ENCODE measurements around the gene MVB12B.

MVB12B gene

GRCh38 chr9:126439402-126439765, 112.8 kb downstream of the MVB12B start:
- TF ChIP-seq, protein P1, sequence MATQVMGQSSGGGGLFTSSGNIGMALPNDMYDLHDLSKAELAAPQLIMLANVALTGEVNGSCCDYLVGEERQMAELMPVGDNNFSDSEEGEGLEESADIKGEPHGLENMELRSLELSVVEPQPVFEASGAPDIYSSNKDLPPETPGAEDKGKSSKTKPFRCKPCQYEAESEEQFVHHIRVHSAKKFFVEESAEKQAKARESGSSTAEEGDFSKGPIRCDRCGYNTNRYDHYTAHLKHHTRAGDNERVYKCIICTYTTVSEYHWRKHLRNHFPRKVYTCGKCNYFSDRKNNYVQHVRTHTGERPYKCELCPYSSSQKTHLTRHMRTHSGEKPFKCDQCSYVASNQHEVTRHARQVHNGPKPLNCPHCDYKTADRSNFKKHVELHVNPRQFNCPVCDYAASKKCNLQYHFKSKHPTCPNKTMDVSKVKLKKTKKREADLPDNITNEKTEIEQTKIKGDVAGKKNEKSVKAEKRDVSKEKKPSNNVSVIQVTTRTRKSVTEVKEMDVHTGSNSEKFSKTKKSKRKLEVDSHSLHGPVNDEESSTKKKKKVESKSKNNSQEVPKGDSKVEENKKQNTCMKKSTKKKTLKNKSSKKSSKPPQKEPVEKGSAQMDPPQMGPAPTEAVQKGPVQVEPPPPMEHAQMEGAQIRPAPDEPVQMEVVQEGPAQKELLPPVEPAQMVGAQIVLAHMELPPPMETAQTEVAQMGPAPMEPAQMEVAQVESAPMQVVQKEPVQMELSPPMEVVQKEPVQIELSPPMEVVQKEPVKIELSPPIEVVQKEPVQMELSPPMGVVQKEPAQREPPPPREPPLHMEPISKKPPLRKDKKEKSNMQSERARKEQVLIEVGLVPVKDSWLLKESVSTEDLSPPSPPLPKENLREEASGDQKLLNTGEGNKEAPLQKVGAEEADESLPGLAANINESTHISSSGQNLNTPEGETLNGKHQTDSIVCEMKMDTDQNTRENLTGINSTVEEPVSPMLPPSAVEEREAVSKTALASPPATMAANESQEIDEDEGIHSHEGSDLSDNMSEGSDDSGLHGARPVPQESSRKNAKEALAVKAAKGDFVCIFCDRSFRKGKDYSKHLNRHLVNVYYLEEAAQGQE (IDR thresholded peaks at IDR 0.05; ENCODE audit: insufficient read depth in 1 of 2, low read depth in 2 of 2, low read length in 2 of 2): no peak
- TF ChIP-seq SIN3A (IDR thresholded peaks at IDR 0.05; ENCODE audit: borderline replicate concordance, insufficient read depth, low read length) (no peak), FOXP2 (optimal IDR thresholded peaks at IDR 0.05; ENCODE audit: borderline replicate concordance, extremely low read depth, extremely low read length, insufficient read depth) (no peak), TAF1 (IDR thresholded peaks at IDR 0.05; ENCODE audit: borderline replicate concordance, insufficient read depth, low read length) (no peak), POLR2AphosphoS5 (IDR thresholded peaks at IDR 0.05; ENCODE audit: low read depth, low read length) (no peak)

DNA sequence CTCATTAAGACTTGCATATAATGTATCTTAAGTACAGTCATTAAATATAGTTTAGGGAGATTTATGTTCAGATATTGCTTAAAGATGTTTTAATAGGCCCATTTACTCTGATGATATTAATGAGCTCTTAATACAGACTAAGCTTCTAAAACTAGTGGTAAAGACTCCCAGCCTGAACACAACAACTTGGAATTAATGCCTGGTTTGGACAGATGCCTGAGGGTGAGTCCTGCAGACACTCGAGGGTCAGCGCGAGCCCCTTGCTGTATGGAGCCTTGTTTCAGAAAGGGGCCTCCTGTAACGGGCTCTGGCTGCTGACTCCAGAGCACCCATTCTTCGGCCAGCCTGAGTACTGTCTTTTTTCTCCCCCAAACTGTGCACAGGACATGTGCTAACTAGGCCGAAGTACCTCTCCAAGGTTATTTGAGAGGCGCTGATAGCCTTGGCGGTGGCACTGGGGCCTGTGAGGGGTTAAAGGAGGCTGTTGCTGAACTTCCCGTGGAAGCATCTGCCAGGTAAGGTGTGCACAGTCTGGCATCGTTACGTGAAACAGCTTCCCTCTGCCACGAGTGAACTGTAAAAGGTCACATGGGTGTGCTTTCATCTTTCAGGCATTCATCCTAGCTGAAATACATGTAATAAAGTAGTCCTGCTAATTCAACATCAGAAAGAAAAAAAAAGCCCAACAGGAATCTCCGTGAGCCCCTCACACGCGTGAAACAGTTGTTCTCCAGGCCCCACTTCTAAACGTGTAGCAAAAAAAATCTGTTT, 113.4 kb downstream of the MVB12B start:
- TF ChIP-seq FOXP2 (optimal IDR thresholded peaks at IDR 0.05; ENCODE audit: borderline replicate concordance, extremely low read depth, extremely low read length, insufficient read depth) (no peak), POLR2AphosphoS5 (IDR thresholded peaks at IDR 0.05; ENCODE audit: low read depth, low read length) (no peak), TAF1 (IDR thresholded peaks at IDR 0.05; ENCODE audit: borderline replicate concordance, insufficient read depth, low read length) (no peak), SIN3A (IDR thresholded peaks at IDR 0.05; ENCODE audit: borderline replicate concordance, insufficient read depth, low read length) (no peak)
- TF ChIP-seq, protein P1 (IDR thresholded peaks at IDR 0.05; ENCODE audit: insufficient read depth in 1 of 2, low read depth in 2 of 2, low read length in 2 of 2): no peak

DNA sequence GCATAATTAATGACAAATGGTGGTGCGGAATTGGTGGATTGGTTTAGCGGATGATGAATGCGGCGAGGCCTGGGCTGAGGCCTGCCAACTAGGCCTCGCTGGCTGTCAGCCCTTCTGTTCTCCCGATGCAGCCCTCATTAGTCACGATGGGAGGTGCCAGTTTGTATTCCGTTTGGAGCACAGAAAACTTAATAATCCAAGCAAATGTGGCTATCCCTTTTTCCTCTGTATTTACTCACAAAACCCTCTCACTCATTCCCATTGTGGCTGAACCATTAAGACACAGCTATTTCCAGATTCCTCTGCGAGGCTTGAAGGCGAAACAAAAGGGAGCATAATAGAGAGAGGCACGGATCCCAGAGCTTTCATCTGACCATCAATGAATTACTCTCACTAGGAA, 114.3 kb downstream of the MVB12B start:
- TF ChIP-seq, protein P1 (IDR thresholded peaks at IDR 0.05; ENCODE audit: insufficient read depth in 1 of 2, low read depth in 2 of 2, low read length in 2 of 2): no peak

DNA sequence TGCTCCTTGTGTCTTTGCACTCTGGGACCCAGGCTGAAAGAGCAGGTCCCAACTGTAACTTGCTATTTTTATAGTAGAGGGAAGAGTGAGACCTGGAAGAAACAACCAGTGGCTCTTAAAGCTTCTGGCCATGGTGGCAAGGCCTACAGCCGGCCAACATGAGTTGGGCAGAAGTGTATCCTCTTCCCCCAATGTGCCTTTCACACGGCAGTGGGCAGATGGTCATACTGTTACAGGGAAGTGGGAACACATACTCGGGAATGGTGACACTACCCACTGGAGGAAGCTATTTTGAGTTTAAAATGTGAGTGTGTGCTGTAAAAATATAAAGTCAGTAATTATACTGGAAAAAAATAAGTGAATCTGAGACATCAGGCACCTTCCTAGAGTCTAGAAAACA, 116.0 kb downstream of the MVB12B start:
- TF ChIP-seq, protein P1 (IDR thresholded peaks at IDR 0.05; ENCODE audit: insufficient read depth in 1 of 2, low read depth in 2 of 2, low read length in 2 of 2): no peak
- TF ChIP-seq TAF1 (IDR thresholded peaks at IDR 0.05; ENCODE audit: borderline replicate concordance, insufficient read depth, low read length) (no peak), SIN3A (IDR thresholded peaks at IDR 0.05; ENCODE audit: borderline replicate concordance, insufficient read depth, low read length) (no peak)

- TF ChIP-seq TAF1 (IDR thresholded peaks at IDR 0.05; ENCODE audit: borderline replicate concordance, insufficient read depth, low read length) (no peak), SIN3A (IDR thresholded peaks at IDR 0.05; ENCODE audit: borderline replicate concordance, insufficient read depth, low read length) (no peak), FOXP2 (optimal IDR thresholded peaks at IDR 0.05; ENCODE audit: borderline replicate concordance, extremely low read depth, extremely low read length, insufficient read depth) (no peak), POLR2AphosphoS5 (IDR thresholded peaks at IDR 0.05; ENCODE audit: low read depth, low read length) (no peak)
- TF ChIP-seq, protein P1 (IDR thresholded peaks at IDR 0.05; ENCODE audit: insufficient read depth in 1 of 2, low read depth in 2 of 2, low read length in 2 of 2): no peak
These were observed 116.5 kb downstream of the MVB12B start for GRCh38 chr9:126443144-126443543.

All from PFSK-1 (cell line).